GM21529 (cell line): Measurements from ENCODE around the gene C17orf58.
A peak's percentile ranks its signal among the peaks of the same experiment; 100 is the strongest.
"Not testable (repeated sequence)": the region's sequence is repeated elsewhere in the genome, so short reads cannot be mapped to it uniquely, and the experiment has no call there.

Source experiments
- ATAC-seq: cut with Tn5 transposase; IDR thresholded peaks from one replicate; pipeline ENCODE4 v1.9.1; 2021; ENCODE audit not compliant: unreplicated experiment

The C17orf58 gene

GRCh38 chr17:68006797-68007196, 10.5 kb upstream of the C17orf58 start:
- ATAC-seq, result no peak

DNA sequence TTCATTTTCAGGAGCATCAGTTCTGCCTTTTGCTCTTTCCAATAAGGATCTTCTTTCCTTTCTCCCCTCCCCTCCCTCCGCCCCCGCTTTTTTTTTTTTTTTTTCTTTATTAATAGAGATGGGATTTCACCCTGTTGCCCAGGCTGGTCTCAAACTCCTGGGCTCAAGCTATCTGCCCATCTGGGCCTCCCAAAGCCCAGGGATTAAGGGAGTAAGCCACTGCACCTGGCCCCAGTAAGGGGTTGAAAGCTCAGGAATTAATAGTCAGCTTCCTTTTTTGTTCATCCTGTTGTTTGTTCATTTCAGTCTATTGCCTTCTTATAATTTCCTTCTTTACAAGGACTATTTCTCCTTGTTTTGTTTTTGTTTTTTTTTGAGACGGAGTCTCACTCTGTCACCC, 7.9 kb upstream of the C17orf58 start:
- ATAC-seq, result no peak

- ATAC-seq, result no peak
These were observed 3.1 kb upstream of the C17orf58 start for GRCh38 chr17:67999291-67999911.

DNA sequence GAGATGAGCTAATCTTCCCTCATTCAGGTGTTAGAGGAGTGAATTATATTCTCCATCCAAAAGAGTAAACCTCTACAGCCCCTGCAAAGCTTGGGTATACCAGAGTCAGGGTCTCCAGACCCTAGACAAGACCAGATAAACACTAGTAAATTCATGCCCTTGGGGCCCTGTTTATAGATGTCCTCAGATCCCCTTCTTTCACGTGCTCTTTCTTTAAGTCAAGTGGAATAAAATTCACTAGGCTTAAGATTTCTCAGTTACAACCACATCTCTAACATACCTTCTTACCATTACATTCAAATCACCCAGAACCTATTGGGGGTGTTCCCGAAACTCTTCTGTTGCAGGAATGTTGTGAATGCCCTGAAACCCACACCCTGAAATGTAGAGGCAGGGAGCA, 2.2 kb upstream of the C17orf58 start:
- ATAC-seq, result no peak

- no peak for ATAC-seq
These were observed 552 bp downstream of the C17orf58 start for GRCh38 chr17:67995570-67996263.

GRCh38 chr17:67994817-67995569, 1.3 kb downstream of the C17orf58 start:
- no peak for ATAC-seq

DNA sequence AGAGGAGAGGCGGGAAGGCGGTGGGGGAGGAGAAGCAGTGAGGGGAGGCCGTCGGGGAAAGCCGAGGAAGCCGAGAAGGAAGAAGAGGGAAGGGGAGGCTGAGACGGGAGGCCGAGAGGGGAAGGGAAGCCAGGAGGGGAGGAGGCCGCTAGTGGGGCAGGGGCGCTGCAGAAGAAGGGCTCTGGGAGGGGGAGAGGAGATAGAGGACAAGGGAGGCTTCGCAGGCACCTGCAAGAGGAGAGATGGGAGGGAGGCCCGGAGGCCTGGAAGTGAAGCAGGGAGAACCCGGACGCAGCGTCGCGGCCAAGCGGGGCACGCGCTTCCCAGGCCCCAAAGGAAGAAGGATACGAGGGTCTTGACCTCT, 2.3 kb downstream of the C17orf58 start:
- ATAC-seq, result peak; percentile 11

DNA sequence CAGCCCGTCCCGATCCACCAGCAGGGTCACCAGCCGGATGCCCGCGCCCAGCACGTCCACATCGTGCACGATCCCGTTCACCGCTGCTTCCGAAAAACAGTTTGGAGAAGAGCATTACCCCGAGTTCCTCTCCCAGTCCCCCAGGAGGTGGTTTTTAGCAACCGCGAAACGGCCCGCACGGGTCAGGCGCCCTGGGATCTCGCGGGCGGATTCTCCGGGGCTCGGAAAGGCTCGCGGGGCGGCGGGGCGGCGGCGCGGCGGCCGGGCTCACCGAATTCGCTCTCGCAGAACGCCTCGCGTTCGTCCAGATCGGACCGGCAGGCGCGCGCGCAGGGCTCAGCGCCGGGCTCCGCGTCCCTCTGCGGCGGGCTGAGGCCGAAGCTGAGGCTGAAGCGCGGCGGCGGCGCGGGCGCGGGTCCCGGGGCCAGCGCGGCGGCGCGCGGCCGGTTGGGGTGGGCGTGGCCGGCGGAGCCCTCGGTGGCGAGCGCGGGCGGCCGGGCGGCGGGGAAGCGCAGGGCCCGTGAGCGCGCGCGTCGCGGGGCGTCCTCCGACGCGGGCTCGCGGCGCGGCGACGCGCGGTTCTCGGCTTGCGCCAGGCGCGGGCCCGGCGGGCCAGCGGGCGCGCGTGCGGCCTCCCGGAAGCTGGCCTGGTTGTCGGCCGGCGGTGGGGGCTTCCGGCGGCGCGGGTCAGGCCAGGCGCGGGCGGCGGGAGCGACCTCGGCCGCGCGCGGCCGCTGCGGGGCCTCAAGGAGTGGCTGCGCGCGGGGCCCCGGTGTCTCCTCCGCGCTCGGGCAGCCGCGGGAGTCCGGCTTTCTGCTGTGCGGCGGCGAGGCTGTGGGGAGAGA, 2.9 kb downstream of the C17orf58 start:
- ATAC-seq, result peak; percentile 75

GRCh38 chr17:67992548-67993152, 3.6 kb downstream of the C17orf58 start:
- peak; percentile 0 for ATAC-seq

GRCh38 chr17:67990909-67991308, 5.4 kb downstream of the C17orf58 start:
- ATAC-seq, result no peak

DNA sequence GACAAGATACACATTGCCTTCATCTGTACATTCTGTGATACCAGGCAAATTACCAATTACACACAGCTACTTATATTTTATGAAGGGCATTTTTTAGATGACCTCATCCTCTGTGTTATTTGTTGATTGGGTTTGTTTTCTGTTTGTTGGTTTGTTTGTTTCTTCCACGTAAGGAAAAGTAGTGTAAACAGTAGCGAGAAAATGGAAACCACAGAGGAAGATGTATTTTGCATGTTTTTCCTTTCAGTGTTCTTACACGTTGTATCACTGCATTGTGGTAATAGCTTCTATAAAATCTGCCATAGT, 12.9 kb downstream of the C17orf58 start:
- no peak for ATAC-seq

- ATAC-seq, result no peak
These were observed 13.4 kb downstream of the C17orf58 start for GRCh38 chr17:67982686-67983382.

GRCh38 chr17:67982034-67982640, 14.1 kb downstream of the C17orf58 start:
- no peak for ATAC-seq

DNA sequence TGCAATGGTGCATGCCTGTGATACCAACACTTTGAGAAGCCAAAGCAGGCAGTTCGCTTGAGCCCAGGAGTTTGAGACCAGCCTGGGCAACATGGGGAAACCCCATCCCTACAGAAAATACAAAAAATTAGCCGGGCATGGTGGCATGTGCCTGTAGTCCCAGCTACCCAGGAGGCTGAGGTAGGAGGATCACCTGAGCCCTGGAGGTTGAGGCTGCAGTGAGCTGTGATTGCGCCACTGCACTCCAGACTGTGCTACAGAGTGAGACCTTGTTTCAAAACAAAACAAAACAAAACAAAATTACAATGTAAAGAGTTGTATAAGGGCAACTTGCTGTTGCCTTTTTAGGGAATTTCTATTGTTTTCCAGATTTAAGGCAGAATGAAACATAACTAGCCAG, 15.4 kb downstream of the C17orf58 start:
- not testable (repeated sequence) for ATAC-seq

- ATAC-seq, result no peak
These were observed 15.8 kb downstream of the C17orf58 start for GRCh38 chr17:67980456-67980855.

DNA sequence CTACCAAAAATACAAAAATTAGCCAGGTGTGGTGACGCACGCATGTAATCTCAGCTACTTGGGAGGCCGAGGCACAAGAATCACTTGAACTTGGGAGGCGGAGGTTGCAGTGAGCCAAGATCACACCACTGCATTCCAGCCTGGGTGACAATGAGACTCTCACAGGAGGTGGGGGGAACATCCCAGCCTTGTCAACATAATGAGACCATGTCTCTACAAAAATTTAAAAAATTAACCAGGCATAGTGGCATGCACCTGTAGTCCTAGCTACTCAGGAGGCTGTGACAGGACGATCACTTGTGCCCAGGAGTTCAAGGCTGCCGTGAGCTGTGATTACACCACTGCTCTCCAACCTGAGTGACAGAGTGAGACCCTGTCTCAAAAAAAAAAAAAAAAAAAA, 20.0 kb downstream of the C17orf58 start:
- ATAC-seq, result not testable (repeated sequence)

DNA sequence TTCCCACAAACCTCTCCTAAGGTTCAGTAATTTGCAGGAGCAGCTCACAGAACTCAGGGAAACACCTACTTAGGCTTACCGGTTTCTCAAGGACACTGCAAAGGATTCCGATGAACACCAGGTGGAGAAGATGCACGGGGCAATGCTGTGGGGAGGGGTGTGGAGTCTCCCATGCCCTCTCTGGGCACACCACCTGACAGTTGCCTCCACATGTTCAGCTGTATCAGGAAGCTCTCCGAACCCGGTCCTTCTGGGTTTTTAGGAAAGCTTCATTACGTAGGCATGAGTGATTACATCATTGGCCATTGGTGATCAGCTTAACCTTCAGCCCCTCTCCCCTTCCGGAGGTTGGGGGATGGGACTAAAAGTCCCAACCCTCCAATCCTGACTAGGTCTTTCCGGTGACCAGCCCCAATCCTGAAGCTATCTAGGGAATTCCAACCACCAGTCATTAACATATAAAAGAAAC, 21.6 kb downstream of the C17orf58 start:
- no peak for ATAC-seq

DNA sequence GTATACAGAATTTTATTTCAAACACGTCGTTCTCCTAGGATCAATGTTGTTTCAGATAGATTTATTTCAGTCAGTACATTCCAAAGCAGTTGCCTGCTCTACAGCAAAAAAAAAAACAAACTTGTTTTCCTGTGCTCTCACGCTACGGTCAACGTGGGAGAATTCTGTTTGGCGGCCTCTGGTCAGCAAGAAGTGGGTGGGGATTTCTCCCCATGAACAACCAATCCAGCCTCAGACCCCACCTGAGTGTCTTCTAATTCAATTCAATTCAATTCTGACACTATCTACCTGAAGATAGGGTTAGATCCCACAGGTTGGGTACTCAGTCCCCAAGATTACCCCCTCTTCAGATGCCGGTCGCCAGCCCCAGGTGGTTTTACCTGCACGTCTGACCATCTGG, 22.1 kb downstream of the C17orf58 start:
- no peak for ATAC-seq

GRCh38 chr17:67970783-67971182, 25.5 kb downstream of the C17orf58 start:
- no peak for ATAC-seq

- not testable (repeated sequence) for ATAC-seq
These were observed 33.1 kb downstream of the C17orf58 start for GRCh38 chr17:67963145-67963572.
